B cell (primary cell): ENCODE data around the gene GNGT2. TPM values are rescaled to one million over a fixed set of nuclear protein-coding genes. Genes with fewer than 3 reads are reported as not detected.

Experiments used
- ATAC-seq: fragments of 200-7000 bp; cut with Tn5 transposase; one replicate; pipeline ENCODE4 v1.10.0; 2021; ENCODE audit warnings: low read depth, mild to moderate bottlenecking, moderate number of reproducible peaks, moderate library complexity
- CTCF ChIA-PET: fragments of 350-600 bp; sonication (Branson Sonifier 250); formaldehyde crosslinking; loops from one replicate; lab custom pipeline; 2021; ENCODE audit warnings: antibody characterized with exemption, inconsistent platforms; lab: Charles Lee
- POLR2A ChIA-PET: fragments of 350-600 bp; sonication (Branson Sonifier 250); formaldehyde crosslinking; loops from one replicate; lab custom pipeline; 2021; ENCODE audit warnings: antibody characterized with exemption; lab: Charles Lee
- DNase-seq: peaks from one replicate; pipeline ENCODE4 v3.0.0; 2013
- H2AFZ ChIP-seq: 2 replicates; pipeline ENCODE4 v1.6.1; 2012; ENCODE audit warnings: mild to moderate bottlenecking, low read depth, low read length; ENCODE audit not compliant: insufficient read depth, poor library complexity, severe bottlenecking
- H3K27ac ChIP-seq, 2 donors: 1 replicate in 1 of 2; 2 replicates in 1 of 2; pipeline ENCODE4 v1.5.1; 2012 to 2013; ENCODE audit warnings: low read length in 2 of 2, mild to moderate bottlenecking in 2 of 2, moderate library complexity in 1 of 2
- H3K27me3 ChIP-seq, 4 experiments: fragments of 200-600 bp in 1 of 4; sonication (generic) in 1 of 4; replicated peaks in 1 of 4; 1 replicate in 2 of 4; 2 replicates in 2 of 4; pipeline versions ENCODE4 v1.6.1 to v1.7.0; 2013 to 2016; ENCODE audit warnings: low read length in 3 of 4, mild to moderate bottlenecking in 2 of 4, mixed read lengths in 1 of 4, moderate library complexity in 1 of 4; ENCODE audit not compliant: insufficient read depth in 4 of 4, control insufficient read depth in 3 of 4; ENCODE audit errors: control extremely low read depth in 1 of 4
- H3K36me3 ChIP-seq, 2 experiments: replicated peaks in 1 of 2; 1 replicate in 1 of 2; 2 replicates in 1 of 2; pipeline versions ENCODE4 v1.6.1 to v1.7.1; 2013; ENCODE audit warnings: low read length in 1 of 2; ENCODE audit not compliant: insufficient read depth in 2 of 2, control insufficient read depth in 1 of 2; ENCODE audit errors: control extremely low read depth in 1 of 2, extremely low read depth in 1 of 2
- H3K4me1 ChIP-seq, 2 donors: fragments of 200-600 bp in 1 of 2; sonication (generic) in 1 of 2; 1 replicate in 1 of 2; 2 replicates in 1 of 2; pipeline versions ENCODE4 v1.5.1 to v1.6.1; 2013 to 2017; ENCODE audit warnings: low read length in 2 of 2; ENCODE audit not compliant: control insufficient read depth in 2 of 2, insufficient read depth in 2 of 2
- H3K4me2 ChIP-seq: replicated peaks from 2 replicates; pipeline ENCODE3; 2012; ENCODE audit warnings: mild to moderate bottlenecking, low read depth, low read length; ENCODE audit not compliant: poor library complexity, severe bottlenecking
- H3K4me3 ChIP-seq, 5 experiments: fragments of 200-600 bp in 1 of 5; sonication (generic) in 1 of 5; 1 replicate in 3 of 5; 2 replicates in 2 of 5; pipeline versions ENCODE4 v1.5.1 to v1.7.0; 2011 to 2016; ENCODE audit warnings: low read length in 4 of 5, mild to moderate bottlenecking in 4 of 5, low read depth in 2 of 5, control low read depth in 1 of 5, moderate library complexity in 1 of 5; ENCODE audit not compliant: insufficient read depth in 1 of 5; ENCODE audit errors: control extremely low read depth in 1 of 5, extremely low read depth in 1 of 5
- H3K79me2 ChIP-seq: fragments of 200-600 bp; sonication (generic); one replicate; pipeline ENCODE4 v1.6.0; 2016; ENCODE audit warnings: low read length; ENCODE audit not compliant: control insufficient read depth, insufficient read depth
- H3K9ac ChIP-seq: fragments of 200-600 bp; sonication (generic); 2 replicates; pipeline ENCODE4 v1.6.1; 2017; ENCODE audit warnings: mild to moderate bottlenecking, low read length, moderate library complexity
- H3K9me3 ChIP-seq, 3 donors: one replicate each; pipeline versions ENCODE4 v1.6.1 to v1.7.1; 2013; ENCODE audit warnings: low read length in 2 of 3; ENCODE audit not compliant: control insufficient read depth in 2 of 3, insufficient read depth in 1 of 3; ENCODE audit errors: control extremely low read depth in 1 of 3
- H4K20me1 ChIP-seq: 2 replicates; pipeline ENCODE4 v1.6.0; 2012; ENCODE audit warnings: mild to moderate bottlenecking, low read length; ENCODE audit not compliant: insufficient read depth, control insufficient read depth, poor library complexity, severe bottlenecking
- H3K27ac Mint-ChIP-seq: one replicate; pipeline ENCODE4 v1.8.0; 2021; ENCODE audit warnings: mixed read lengths
- H3K27me3 Mint-ChIP-seq: one replicate; pipeline ENCODE4 v1.8.0; 2021; ENCODE audit warnings: mixed read lengths
- H3K4me1 Mint-ChIP-seq: one replicate; pipeline ENCODE4 v1.8.0; 2021; ENCODE audit warnings: mixed read lengths
- H3K4me3 Mint-ChIP-seq: one replicate; pipeline ENCODE4 v1.8.0; 2021; ENCODE audit warnings: mixed read lengths
- H3K9me3 Mint-ChIP-seq: one replicate; pipeline ENCODE4 v1.8.0; 2022; ENCODE audit warnings: mixed read lengths; ENCODE audit not compliant: insufficient read depth
- EZH2 ChIP-seq: IDR thresholded peaks from 2 replicates; pipeline ENCODE4 v1.6.1; 2012; ENCODE audit warnings: borderline replicate concordance, low read depth, mild to moderate bottlenecking, moderate library complexity, low read length; ENCODE audit not compliant: insufficient read depth, poor library complexity, severe bottlenecking
- WGBS: methylation state at CpG from one replicate; pipeline ENCODE4 v1.1.5; 2013; ENCODE audit warnings: missing lambda C conversion rate; ENCODE audit not compliant: insufficient coverage; 5-methylcytosine and 5-hydroxymethylcytosine counted together
- intact Hi-C: fragments of 100-400 bp; cut with micrococcal nuclease; formaldehyde crosslinking; loops from one replicate; pipeline ENCODE4 v1.10.0; 2022
- polyA plus RNA-seq: library from polyadenylated mRNA; depleted of rRNA; stranded (reverse); fragments of >200 nt; gene quantifications from 2 replicates; pipeline ENCODE4 v1.2.3, GENCODE V29; 2012
- total RNA-seq, 2 donors: library from RNA; stranded (reverse); fragments of 120-200 nt in 1 of 2; gene quantifications; 1 replicate in 1 of 2; 2 replicates in 1 of 2; pipeline versions ENCODE4 v1.2.3 to v1.2.4, GENCODE V29; 2013 to 2022
- TF ChIP-seq, protein P1 (sequence below): fragments of 200-600 bp; IDR thresholded peaks from one replicate; pipeline ENCODE4 v1.8.0; 2022; ENCODE audit warnings: antibody characterized with exemption, mild to moderate bottlenecking

GNGT2 gene
- total and polyA plus RNA-seq, 2 donors (not counting 1 experiment from before 2014, with no cell fraction given): 5.1 to 11.1 TPM

DNA sequence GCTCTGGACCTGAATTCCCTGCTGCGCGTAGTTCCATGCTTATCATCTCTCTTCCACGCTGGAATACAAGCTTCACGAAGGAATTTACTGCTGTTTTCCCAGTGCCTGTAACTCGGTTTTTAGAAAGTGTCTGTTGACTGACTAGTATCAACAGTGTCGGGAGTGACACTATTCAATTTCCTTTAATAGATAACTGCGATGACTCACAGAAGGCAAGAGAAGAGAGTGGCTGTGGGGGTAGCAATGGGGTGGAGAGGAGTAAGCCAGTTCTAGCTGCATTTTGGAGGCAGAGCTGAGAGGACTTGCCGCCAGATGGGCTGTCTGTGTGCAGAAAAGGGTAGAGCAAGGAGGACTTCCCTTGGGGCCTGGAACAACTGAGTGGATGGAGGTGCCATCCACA, 52.6 kb downstream of the GNGT2 start:
- no peak for DNase-seq
- Mint-ChIP-seq H3K4me3 (no peak overlapping the region), H3K27ac (no peak overlapping the region), H3K27me3 (peaks cover 42% of the 10 kb centered on the region), H3K4me1 (no peaks in the 10 kb centered on the region), H3K9me3 (no peaks in the 10 kb centered on the region)
- Histone ChIP-seq H3K27me3 (peaks cover 0 to 15% (median 4%) of the 10 kb centered on the region in 4 experiments), H2AFZ (no peak overlapping the region), H3K36me3 (no peaks in the 10 kb centered on the region), H3K9me3 (no peaks in the 10 kb centered on the region), H3K27ac (no peak overlapping the region), H3K4me1 (no peaks in the 10 kb centered on the region), H3K9ac (no peak overlapping the region), H3K79me2 (no peaks in the 10 kb centered on the region), H3K4me3 (no peak overlapping the region), H3K4me2 (no peak overlapping the region), H4K20me1 (no peaks in the 10 kb centered on the region)
- ChIA-PET POLR2A (interaction anchor here (0.6 kb wide), 1 partner anchor 70 kb away, joined by 8 read pairs; no protein-coding TSS in a partner anchor), CTCF (no interaction called here)
- intact Hi-C loops: no loop called here
- TF ChIP-seq EZH2: no peak
- TF ChIP-seq, protein P1, sequence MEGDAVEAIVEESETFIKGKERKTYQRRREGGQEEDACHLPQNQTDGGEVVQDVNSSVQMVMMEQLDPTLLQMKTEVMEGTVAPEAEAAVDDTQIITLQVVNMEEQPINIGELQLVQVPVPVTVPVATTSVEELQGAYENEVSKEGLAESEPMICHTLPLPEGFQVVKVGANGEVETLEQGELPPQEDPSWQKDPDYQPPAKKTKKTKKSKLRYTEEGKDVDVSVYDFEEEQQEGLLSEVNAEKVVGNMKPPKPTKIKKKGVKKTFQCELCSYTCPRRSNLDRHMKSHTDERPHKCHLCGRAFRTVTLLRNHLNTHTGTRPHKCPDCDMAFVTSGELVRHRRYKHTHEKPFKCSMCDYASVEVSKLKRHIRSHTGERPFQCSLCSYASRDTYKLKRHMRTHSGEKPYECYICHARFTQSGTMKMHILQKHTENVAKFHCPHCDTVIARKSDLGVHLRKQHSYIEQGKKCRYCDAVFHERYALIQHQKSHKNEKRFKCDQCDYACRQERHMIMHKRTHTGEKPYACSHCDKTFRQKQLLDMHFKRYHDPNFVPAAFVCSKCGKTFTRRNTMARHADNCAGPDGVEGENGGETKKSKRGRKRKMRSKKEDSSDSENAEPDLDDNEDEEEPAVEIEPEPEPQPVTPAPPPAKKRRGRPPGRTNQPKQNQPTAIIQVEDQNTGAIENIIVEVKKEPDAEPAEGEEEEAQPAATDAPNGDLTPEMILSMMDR: no peak
- no peak for ATAC-seq
- 96% methylated on average over 6 of the region's 8 CpGs for WGBS

DNA sequence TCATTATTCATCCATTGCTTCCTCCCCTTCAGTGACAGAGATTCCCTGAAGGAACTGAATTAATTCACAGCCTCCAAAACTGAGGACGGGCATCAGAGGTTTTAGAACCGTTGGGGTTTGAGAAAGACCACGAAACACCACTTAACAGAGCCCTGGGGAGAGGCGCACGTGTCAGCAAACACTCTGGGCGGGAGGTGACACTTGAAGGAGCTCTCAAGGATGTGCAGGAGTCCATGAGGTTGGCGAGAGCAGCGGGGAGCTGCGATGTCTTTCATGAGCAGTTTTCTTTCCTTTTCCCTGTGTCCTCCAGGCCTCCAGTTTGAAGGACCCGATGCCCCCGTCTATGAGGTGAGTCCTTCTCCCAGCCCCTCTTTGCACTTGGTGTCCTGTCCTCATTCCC, 54.1 kb downstream of the GNGT2 start:
- no peaks in the 10 kb centered on the region for H3K36me3 ChIP-seq
- no peaks in the 10 kb centered on the region for H3K9me3 ChIP-seq
- WGBS: 62% methylated on average over 8 of the region's 11 CpGs
- H3K9ac ChIP-seq: no peak overlapping the region
- intact Hi-C loops: no loop called here
- CTCF ChIA-PET: no interaction called here
- H3K27ac ChIP-seq: no peak overlapping the region
- H3K79me2 ChIP-seq: no peaks in the 10 kb centered on the region
- POLR2A ChIA-PET: no interaction called here
- Mint-ChIP-seq H3K4me3 (no peak overlapping the region), H3K4me1 (no peaks in the 10 kb centered on the region), H3K27me3 (peaks cover 42% of the 10 kb centered on the region), H3K9me3 (no peaks in the 10 kb centered on the region), H3K27ac (no peak overlapping the region)
- no peak overlapping the region for H3K4me3 ChIP-seq
- TF ChIP-seq EZH2: no peak
- TF ChIP-seq, protein P1: no peak
- no peak overlapping the region for H2AFZ ChIP-seq
- H3K27me3 ChIP-seq: peaks cover 0 to 15% (median 4%) of the 10 kb centered on the region in 4 experiments
- no peak overlapping the region for H3K4me2 ChIP-seq
- ATAC-seq (no peak), DNase-seq (no peak)
- no peaks in the 10 kb centered on the region for H4K20me1 ChIP-seq
- H3K4me1 ChIP-seq: no peaks in the 10 kb centered on the region

Other genes starting within 250 kb of the GNGT2 start
- not detected in 2 replicates for gene GIP, start 242.0 kb downstream of the GNGT2 start, total RNA-seq
- not detected in 2 replicates for gene GIP, start 242.0 kb downstream of the GNGT2 start, polyA plus RNA-seq
- 0.27 TPM in 1 of 2 replicates, not detected in the other for gene IGF2BP1, start 213.2 kb downstream of the GNGT2 start, total RNA-seq
- gene IGF2BP1, start 213.2 kb downstream of the GNGT2 start, polyA plus RNA-seq: not detected in 2 replicates
- gene B4GALNT2, start 77.8 kb downstream of the GNGT2 start, total RNA-seq: 0.12 TPM in 2 replicates
- not detected in 2 replicates for gene B4GALNT2, start 77.8 kb downstream of the GNGT2 start, polyA plus RNA-seq
- 20.7 and 23.3 TPM in 2 replicates for gene ABI3, start 133 bp upstream of the GNGT2 start, total RNA-seq
- gene ABI3, start 133 bp upstream of the GNGT2 start, polyA plus RNA-seq: 9.8 and 15.6 TPM in 2 replicates
- 0.15 TPM in 1 of 2 replicates, not detected in the other for gene PHOSPHO1, start 20.2 kb upstream of the GNGT2 start, total RNA-seq
- gene PHOSPHO1, start 20.2 kb upstream of the GNGT2 start, polyA plus RNA-seq: not detected in 2 replicates
- 82.4 and 86.2 TPM in 2 replicates for gene ZNF652, start 151.7 kb upstream of the GNGT2 start, total RNA-seq
- 19.4 and 21.7 TPM in 2 replicates for gene ZNF652, start 151.7 kb upstream of the GNGT2 start, polyA plus RNA-seq
- gene PHB1, start 204.3 kb upstream of the GNGT2 start, total RNA-seq: 72.3 and 73.6 TPM in 2 replicates
- gene PHB1, start 204.3 kb upstream of the GNGT2 start, polyA plus RNA-seq: 38.9 and 45.5 TPM in 2 replicates